Activated CD8-positive, alpha-beta memory T cell treated with anti-CD3 and anti-CD28 coated beads for 36 hours (primary cell): ENCODE data around the gene SLC25A10. TPM values are rescaled to one million over a fixed set of nuclear protein-coding genes. Genes with fewer than 3 reads are reported as not detected.

Experiments used
- CTCF ChIA-PET: fragments of 350-600 bp; sonication (Branson Sonifier 250); formaldehyde crosslinking; loops from one replicate; lab custom pipeline; 2021; ENCODE audit warnings: antibody characterized with exemption; lab: Charles Lee
- POLR2A ChIA-PET: fragments of 350-600 bp; sonication (Branson Sonifier 250); formaldehyde crosslinking; loops from one replicate; lab custom pipeline; 2021; ENCODE audit warnings: antibody characterized with exemption; lab: Charles Lee
- total RNA-seq, 2 experiments: library from RNA; stranded (reverse); gene quantifications; one replicate each; pipeline ENCODE4 v1.2.3, GENCODE V29; 2021

SLC25A10 gene
- total RNA-seq, 2 experiments from 2014 or later: 39.6 to 39.8 TPM

- POLR2A ChIA-PET: interaction anchor here (0.6 to 1.8 kb wide), 14 partner anchors 9 to 461 kb away, joined by 3 to 13 read pairs (median 4); partner anchors contain the start of genes CCDC137, CEP131 and MRPL12
Observed at GRCh38 chr17:81683584-81684441, 28.3 kb upstream of the SLC25A10 start, which contains the start of the genes ARL16 and HGS. Gene ARL16, minus strand, starts transcription at chr17:81683797. Its CDS starts 44 bp downstream, at chr17:81683753. Gene HGS, plus strand, starts transcription at chr17:81684011. Its CDS starts 56 bp downstream, at chr17:81684067.

GRCh38 chr17:81684442-81684911 is 27.6 kb upstream of the SLC25A10 start:
- ChIA-PET POLR2A (interaction anchor here (0.6 to 1.8 kb wide), 6 partner anchors 9 to 43 kb away, joined by 3 to 13 read pairs (median 4); partner anchors contain the start of gene MRPL12), CTCF (interaction anchor here (0.9 to 5.3 kb wide), 6 partner anchors 9 to 19 kb away, joined by 3 to 26 read pairs (median 4); partner anchors contain the start of gene MRPL12)

More at GRCh38 chr17:81683584-81684441, 28.3 kb upstream of the SLC25A10 start, which contains the start of the genes ARL16 and HGS:
- CTCF ChIA-PET: interaction anchor here (0.9 to 5.3 kb wide), 8 partner anchors 10 to 131 kb away, joined by 3 to 26 read pairs (median 4); partner anchors contain the start of genes FAAP100 and MRPL12

GRCh38 chr17:81685108-81685507 is 27.0 kb upstream of the SLC25A10 start:
- CTCF ChIA-PET: interaction anchor here (1.1 to 5.3 kb wide), 4 partner anchors 11 to 18 kb away, joined by 3 to 26 read pairs (median 4); partner anchors contain the start of gene MRPL12
- POLR2A ChIA-PET: interaction anchor here (0.6 to 1.5 kb wide), 4 partner anchors 14 to 43 kb away, joined by 3 to 10 read pairs (median 4); no protein-coding TSS in a partner anchor

GRCh38 chr17:81686614-81687013 is 25.5 kb upstream of the SLC25A10 start:
- CTCF ChIA-PET: no interaction called here
- POLR2A ChIA-PET: no interaction called here

DNA sequence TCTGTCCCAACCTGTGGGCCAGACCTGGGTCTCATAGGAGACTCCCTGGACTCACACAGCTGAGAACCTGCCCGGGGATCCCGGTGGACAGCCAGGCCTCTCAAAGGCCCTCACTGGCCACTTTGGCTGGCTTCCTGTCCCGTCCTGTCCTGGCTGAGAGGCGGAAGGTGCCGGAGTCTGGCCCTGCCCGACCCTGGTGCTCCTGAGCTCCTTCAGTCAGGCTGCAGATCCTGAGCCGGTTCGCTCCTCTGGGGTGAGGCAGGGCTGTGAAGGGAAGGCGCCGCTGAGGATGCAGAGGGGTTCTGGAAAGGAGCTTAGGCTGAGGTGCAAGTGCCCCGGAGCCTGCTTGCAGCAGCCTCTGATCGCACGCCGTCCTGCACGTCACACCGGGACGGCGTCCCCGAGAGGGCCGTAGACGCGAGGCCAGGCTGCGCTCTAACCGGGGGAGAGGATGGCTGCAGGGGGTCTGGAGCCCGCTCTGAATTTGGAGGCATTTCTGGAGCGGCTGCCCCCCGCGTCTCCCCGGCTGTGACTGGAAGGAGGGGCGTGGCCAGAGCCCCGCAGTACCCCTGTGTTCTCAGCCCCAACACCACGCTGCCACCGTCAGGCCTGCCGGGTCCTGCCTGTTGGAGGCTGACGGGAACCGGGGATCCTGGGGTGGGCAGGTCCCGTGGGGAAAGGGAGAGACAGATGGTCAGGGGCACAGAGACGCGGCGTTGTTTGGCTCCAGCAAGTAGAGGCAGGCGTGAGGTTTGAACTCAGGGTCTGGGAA is 24.1 kb upstream of the SLC25A10 start:
- POLR2A ChIA-PET: interaction anchor here (0.6 kb wide), 1 partner anchor 36 kb away, joined by 3 read pairs; no protein-coding TSS in a partner anchor
- CTCF ChIA-PET: no interaction called here

GRCh38 chr17:81688616-81689015 is 23.5 kb upstream of the SLC25A10 start:
- POLR2A ChIA-PET: no interaction called here
- CTCF ChIA-PET: no interaction called here

DNA sequence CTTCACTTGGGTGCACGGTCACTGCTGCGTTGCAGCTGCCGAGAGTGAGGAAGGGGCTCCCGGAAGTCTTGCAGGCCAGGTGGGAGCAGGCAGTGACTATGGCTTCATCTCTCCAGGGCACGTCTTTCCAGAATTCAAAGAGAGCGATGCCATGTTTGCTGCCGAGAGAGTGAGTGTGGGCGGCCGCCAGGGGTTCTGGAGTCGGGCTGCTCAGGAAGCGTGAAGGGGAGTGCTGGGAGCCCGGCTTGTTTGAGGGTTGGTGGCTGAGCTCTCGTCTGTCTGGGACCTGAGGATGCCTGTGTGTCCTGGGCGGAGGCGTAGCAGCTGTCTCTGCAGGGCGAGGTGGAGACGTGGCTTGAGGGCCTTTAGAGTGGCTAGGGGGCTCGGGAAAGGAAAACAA is 22.0 kb upstream of the SLC25A10 start:
- CTCF ChIA-PET: interaction anchor here (1.6 kb wide), 1 partner anchor 14 kb away, joined by 4 read pairs; no protein-coding TSS in a partner anchor

DNA sequence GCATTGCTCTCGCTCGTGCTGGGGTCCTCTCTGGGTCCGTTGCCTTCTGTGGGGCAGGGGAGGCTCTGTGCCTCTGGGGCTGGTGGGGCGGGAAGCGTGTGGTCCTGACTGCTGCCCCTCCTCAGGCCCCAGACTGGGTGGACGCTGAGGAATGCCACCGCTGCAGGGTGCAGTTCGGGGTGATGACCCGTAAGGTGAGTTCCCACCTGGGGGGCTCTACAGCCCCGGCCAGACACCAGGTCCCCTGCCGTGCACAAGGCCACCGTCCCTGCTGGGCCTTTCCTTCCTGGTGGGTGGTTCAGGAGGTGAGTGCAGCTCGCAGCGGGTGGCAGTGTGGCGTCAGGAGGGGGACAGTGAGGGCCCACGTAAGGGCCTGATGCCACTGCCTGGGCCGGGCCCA is 21.5 kb upstream of the SLC25A10 start:
- ChIA-PET CTCF (interaction anchor here (1.6 kb wide), 1 partner anchor 14 kb away, joined by 4 read pairs; no protein-coding TSS in a partner anchor), POLR2A (interaction anchor here (1.5 kb wide), 1 partner anchor 12 kb away, joined by 4 read pairs; no protein-coding TSS in a partner anchor)

More for the DNA sequence above, 22.0 kb upstream of the SLC25A10 start:
- POLR2A ChIA-PET: interaction anchor here (1.5 kb wide), 1 partner anchor 12 kb away, joined by 4 read pairs; no protein-coding TSS in a partner anchor

DNA sequence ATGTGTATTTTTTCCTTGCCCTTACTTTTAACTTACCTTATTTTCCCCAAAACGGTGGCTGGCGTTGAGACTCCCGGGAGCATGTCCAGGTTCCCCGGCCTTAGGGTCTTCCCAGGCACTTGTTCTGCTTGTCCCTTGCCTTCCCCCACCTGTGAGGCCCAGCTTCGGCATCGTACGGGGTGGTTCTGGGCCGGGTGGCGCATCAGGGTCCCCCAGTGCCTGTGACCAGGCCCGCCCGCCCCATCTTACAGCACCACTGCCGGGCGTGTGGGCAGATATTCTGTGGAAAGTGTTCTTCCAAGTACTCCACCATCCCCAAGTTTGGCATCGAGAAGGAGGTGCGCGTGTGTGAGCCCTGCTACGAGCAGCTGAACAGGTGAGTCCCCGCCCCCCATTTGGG is 20.9 kb upstream of the SLC25A10 start:
- POLR2A ChIA-PET: no interaction called here
- CTCF ChIA-PET: interaction anchor here (1.6 kb wide), 1 partner anchor 13 kb away, joined by 4 read pairs; no protein-coding TSS in a partner anchor

- POLR2A ChIA-PET: no interaction called here
- CTCF ChIA-PET: interaction anchor here (1.6 kb wide), 1 partner anchor 12 kb away, joined by 4 read pairs; no protein-coding TSS in a partner anchor
Observed at GRCh38 chr17:81691608-81692007, 20.5 kb upstream of the SLC25A10 start.

- ChIA-PET POLR2A (interaction anchor here (0.6 to 0.9 kb wide), 2 partner anchors 9 to 28 kb away, joined by 3 read pairs; no protein-coding TSS in a partner anchor), CTCF (interaction anchor here (1.1 kb wide), 1 partner anchor 10 kb away, joined by 3 read pairs; the partner anchor contains the start of genes ARL16 and HGS)
Observed at GRCh38 chr17:81693509-81694210, 18.4 kb upstream of the SLC25A10 start.

- CTCF ChIA-PET: no interaction called here
- POLR2A ChIA-PET: interaction anchor here (1.0 kb wide), 1 partner anchor 13 kb away, joined by 3 read pairs; no protein-coding TSS in a partner anchor
Observed at GRCh38 chr17:81694810-81695209, 17.3 kb upstream of the SLC25A10 start.

DNA sequence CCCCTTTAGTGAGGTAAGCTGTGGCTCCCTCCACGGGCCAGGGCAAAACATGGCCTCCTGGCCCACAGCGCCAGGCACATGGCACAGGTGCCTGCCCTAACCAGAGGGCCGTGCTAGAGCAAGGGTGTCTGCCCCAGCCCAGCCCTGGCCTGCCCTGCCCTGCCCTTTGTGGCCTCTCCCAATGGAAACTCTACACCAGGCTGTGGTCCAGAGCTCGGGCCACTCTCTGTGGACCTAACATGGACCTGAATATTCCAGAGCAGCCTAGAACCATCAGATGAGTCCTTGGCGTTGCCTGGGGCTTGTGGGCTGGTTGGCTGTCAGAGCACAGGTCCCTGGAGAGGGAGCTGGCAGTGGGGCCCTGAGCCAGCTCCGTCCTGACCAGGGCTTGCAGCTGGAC is 16.9 kb upstream of the SLC25A10 start:
- ChIA-PET CTCF (interaction anchor here (1.4 kb wide), 1 partner anchor 12 kb away, joined by 5 read pairs; the partner anchor contains the start of genes ARL16 and HGS), POLR2A (interaction anchor here (1.0 kb wide), 1 partner anchor 13 kb away, joined by 3 read pairs; no protein-coding TSS in a partner anchor)

DNA sequence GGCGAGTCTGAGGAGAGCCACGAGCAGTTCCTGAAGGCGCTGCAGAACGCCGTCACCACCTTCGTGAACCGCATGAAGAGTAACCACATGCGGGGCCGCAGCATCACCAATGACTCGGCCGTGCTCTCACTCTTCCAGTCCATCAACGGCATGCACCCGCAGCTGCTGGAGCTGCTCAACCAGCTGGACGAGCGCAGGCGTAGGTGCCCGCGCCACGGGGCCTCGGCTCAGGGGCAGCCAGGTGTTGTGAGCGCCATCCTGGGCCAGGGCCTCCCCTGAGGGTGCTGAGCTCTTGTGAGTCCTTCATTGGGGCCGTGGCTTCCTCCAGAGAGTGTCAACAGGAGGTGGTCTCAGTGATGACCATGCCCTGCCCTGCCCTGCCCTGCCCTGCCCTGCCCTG is 16.3 kb upstream of the SLC25A10 start:
- POLR2A ChIA-PET: interaction anchor here (1.0 kb wide), 1 partner anchor 12 kb away, joined by 3 read pairs; no protein-coding TSS in a partner anchor

DNA sequence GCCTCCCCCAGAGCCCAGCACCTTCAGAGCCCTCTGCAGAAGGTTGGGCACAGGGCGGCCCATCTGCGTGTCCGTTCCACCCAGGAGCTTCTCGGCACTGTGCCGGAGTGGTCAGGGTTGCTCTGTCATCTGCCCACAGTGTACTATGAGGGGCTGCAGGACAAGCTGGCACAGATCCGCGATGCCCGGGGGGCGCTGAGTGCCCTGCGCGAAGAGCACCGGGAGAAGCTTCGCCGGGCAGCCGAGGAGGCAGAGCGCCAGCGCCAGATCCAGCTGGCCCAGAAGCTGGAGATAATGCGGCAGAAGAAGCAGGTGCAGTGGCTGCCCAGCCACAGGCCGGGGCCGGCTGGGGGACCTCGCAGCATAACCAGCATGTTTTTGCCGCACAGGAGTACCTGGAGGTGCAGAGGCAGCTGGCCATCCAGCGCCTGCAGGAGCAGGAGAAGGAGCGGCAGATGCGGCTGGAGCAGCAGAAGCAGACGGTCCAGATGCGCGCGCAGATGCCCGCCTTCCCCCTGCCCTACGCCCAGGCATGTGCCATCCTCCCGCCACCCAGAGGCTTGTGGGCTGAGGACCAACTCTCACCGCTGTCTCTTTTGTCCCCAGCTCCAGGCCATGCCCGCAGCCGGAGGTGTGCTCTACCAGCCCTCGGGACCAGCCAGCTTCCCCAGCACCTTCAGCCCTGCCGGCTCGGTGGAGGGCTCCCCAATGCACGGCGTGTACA is 15.7 kb upstream of the SLC25A10 start:
- ChIA-PET CTCF (interaction anchor here (1.4 kb wide), 1 partner anchor 14 kb away, joined by 5 read pairs; the partner anchor contains the start of genes ARL16 and HGS), POLR2A (no interaction called here)

More for the DNA sequence above, 16.3 kb upstream of the SLC25A10 start:
- CTCF ChIA-PET: interaction anchor here (1.4 kb wide), 1 partner anchor 13 kb away, joined by 5 read pairs; the partner anchor contains the start of genes ARL16 and HGS

DNA sequence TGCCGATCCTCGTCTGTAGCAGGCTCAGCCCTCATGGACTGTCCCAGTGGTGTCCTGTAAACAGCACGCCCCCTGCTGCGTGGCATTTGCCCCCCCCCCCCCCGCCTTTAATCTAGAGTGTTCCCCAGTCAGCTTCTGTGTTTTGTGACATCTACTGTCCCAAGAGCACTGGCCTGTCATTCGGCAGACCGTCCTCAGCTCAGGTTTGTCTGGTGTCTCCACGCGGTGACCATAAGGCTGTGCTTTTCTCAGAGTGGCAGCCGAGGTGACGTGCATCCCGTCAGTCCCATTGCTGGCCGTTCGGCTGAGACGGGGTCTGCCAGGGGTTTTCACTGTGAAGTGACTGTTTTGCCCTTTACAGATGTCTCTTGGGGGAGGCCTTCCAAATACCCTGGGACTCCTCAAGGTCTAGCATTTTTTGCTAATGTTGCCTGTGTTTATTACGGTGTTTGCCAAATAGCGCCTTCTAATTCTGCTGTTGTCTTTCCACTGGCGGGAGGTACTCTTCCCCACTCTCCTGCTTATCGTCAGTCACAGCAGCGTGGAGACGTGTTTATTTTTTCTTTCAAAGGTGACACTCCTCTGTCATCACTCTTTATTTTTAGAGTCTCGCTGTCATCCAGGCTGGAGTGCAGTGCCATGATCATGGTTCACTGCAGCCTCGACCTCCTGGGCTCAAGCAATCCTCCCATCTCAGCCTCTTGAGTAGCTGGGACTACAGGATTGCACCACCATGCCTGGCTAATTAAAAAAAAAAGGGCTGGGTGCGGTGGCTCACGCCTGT is 14.6 kb upstream of the SLC25A10 start:
- POLR2A ChIA-PET: no interaction called here
- CTCF ChIA-PET: no interaction called here
